Measurements from ENCODE around the gene CHST11. TPM values are rescaled to one million over a fixed set of nuclear protein-coding genes. Genes with fewer than 3 reads are reported as not detected.

Gene CHST11
- total RNA-seq, 1 experiment from 2014 or later, result 6.7 TPM

GRCh38 chr12:104761611-104762010 lies 304.9 kb downstream of the CHST11 start:
- H3K18ac ChIP-seq (ENCODE audit: insufficient read length, low read depth, low read length), result no peak overlapping the region
- no peak overlapping the region for H2BK20ac ChIP-seq (ENCODE audit: low read depth, low read length, poor library complexity, severe bottlenecking)
- Mint-ChIP-seq H3K27ac (no peak overlapping the region), H3K4me3 (no peak overlapping the region), H3K36me3 (ENCODE audit: insufficient read depth in 1 of 3, low read depth in 3 of 3) (peaks cover 7 to 17% (median 10%) of the 10 kb centered on the region in 3 experiments; a peak in 6 of 7 replicates), H3K4me1 (peaks cover 2 to 13% of the 10 kb centered on the region in 2 experiments; a peak in 2 of 4 replicates), H3K27me3 (ENCODE audit: low read depth) (no peaks in the 10 kb centered on the region), H3K9me3 (no peaks in the 10 kb centered on the region)
- no peaks in the 10 kb centered on the region for H3K9me3 ChIP-seq (ENCODE audit: control insufficient read depth, low read depth, low read length)
- H3K56ac ChIP-seq (ENCODE audit: insufficient read length, low read depth, low read length), result no peak overlapping the region
- no peaks in the 10 kb centered on the region for H3K79me2 ChIP-seq (ENCODE audit: insufficient read depth, low read length)
- H2AK5ac ChIP-seq (ENCODE audit: insufficient read length, low read length), result no peak overlapping the region
- no peaks in the 10 kb centered on the region for H3K4me1 ChIP-seq (ENCODE audit: insufficient read depth, low read length)
- no peak overlapping the region for H2BK15ac ChIP-seq (ENCODE audit: low read depth, low read length)
- H3K14ac ChIP-seq (ENCODE audit: insufficient read depth, low read length), result no peak overlapping the region
- H4K20me1 ChIP-seq (ENCODE audit: control insufficient read depth, insufficient read depth, insufficient read length), result no peaks in the 10 kb centered on the region
- H3T11ph ChIP-seq (ENCODE audit: low read length), result no peak overlapping the region
- no peak overlapping the region for H2BK120ac ChIP-seq (ENCODE audit: low read depth, low read length, poor library complexity, severe bottlenecking)
- no peak overlapping the region for H4K91ac ChIP-seq (ENCODE audit: insufficient read length, low read depth, low read length)
- H2AFZ ChIP-seq (ENCODE audit: low read length), result no peak overlapping the region
- H3K79me1 ChIP-seq (ENCODE audit: insufficient read depth, low read depth, low read length, poor library complexity, severe bottlenecking), result no peaks in the 10 kb centered on the region
- WGBS (ENCODE audit: extremely low coverage, insufficient read length, low lambda C conversion rate), result no CpG with 5 or more reads among the region's 3 CpGs
- no peak overlapping the region for H3K23ac ChIP-seq (ENCODE audit: insufficient read length, low read depth, low read length)
- H3K4ac ChIP-seq (ENCODE audit: low read depth, low read length), result no peak overlapping the region
- no peak overlapping the region for H3K4me2 ChIP-seq (ENCODE audit: insufficient read depth, insufficient read length, low read length)
- H4K8ac ChIP-seq (replicated peaks; ENCODE audit: insufficient read length, low read depth, low read length), result no peak overlapping the region
- no peak overlapping the region for H2BK5ac ChIP-seq (ENCODE audit: insufficient read length, low read length)
- H3K23me2 ChIP-seq (ENCODE audit: insufficient read length, low read depth, low read length, poor library complexity, severe bottlenecking), result no peaks in the 10 kb centered on the region
- no peak overlapping the region for H4K5ac ChIP-seq (ENCODE audit: insufficient read length, low read depth, low read length)
- H3K27ac ChIP-seq (ENCODE audit: insufficient read length, low read depth, low read length), result no peak overlapping the region
- no peak overlapping the region for H2BK12ac ChIP-seq (ENCODE audit: insufficient read length, low read depth, low read length)
- H3K9ac ChIP-seq (ENCODE audit: extremely low read depth, insufficient read length, low read length), result no peak overlapping the region
- no peaks in the 10 kb centered on the region for H3K27me3 ChIP-seq (ENCODE audit: insufficient read depth, low read length)
- DNase-seq, result no peak
- TF ChIP-seq, protein P1, sequence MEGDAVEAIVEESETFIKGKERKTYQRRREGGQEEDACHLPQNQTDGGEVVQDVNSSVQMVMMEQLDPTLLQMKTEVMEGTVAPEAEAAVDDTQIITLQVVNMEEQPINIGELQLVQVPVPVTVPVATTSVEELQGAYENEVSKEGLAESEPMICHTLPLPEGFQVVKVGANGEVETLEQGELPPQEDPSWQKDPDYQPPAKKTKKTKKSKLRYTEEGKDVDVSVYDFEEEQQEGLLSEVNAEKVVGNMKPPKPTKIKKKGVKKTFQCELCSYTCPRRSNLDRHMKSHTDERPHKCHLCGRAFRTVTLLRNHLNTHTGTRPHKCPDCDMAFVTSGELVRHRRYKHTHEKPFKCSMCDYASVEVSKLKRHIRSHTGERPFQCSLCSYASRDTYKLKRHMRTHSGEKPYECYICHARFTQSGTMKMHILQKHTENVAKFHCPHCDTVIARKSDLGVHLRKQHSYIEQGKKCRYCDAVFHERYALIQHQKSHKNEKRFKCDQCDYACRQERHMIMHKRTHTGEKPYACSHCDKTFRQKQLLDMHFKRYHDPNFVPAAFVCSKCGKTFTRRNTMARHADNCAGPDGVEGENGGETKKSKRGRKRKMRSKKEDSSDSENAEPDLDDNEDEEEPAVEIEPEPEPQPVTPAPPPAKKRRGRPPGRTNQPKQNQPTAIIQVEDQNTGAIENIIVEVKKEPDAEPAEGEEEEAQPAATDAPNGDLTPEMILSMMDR (conservative IDR thresholded peaks at IDR 0.05), result no peak
